ENCODE measurements around the gene ERH.

Gene ERH

GRCh38 chr14:69366069-69366468 lies 32.0 kb downstream of the ERH start:
- H3K27ac ChIP-seq, result no peak overlapping the region
- TF ChIP-seq CTCF (conservative IDR thresholded peaks at IDR 0.05) (no peak), ZFX (IDR thresholded peaks at IDR 0.05) (no peak)

- H3K27ac ChIP-seq, result no peak overlapping the region
- no peak for TF ChIP-seq ZFX (IDR thresholded peaks at IDR 0.05)
- no peak for TF ChIP-seq CTCF (conservative IDR thresholded peaks at IDR 0.05)
Measured at GRCh38 chr14:69364378-69364777, 33.7 kb downstream of the ERH start.

- TF ChIP-seq ZFX (IDR thresholded peaks at IDR 0.05) (no peak), CTCF (conservative IDR thresholded peaks at IDR 0.05) (no peak)
- no peak overlapping the region for H3K27ac ChIP-seq
Measured at GRCh38 chr14:69363964-69364363, 34.1 kb downstream of the ERH start.

GRCh38 chr14:69363055-69363454 lies 35.0 kb downstream of the ERH start:
- TF ChIP-seq CTCF (conservative IDR thresholded peaks at IDR 0.05) (no peak), ZFX (IDR thresholded peaks at IDR 0.05) (no peak)
- H3K27ac ChIP-seq, result no peak overlapping the region

- TF ChIP-seq ZFX (IDR thresholded peaks at IDR 0.05), result no peak
- TF ChIP-seq CTCF (conservative IDR thresholded peaks at IDR 0.05), result no peak
Measured at GRCh38 chr14:69360438-69361108, 37.5 kb downstream of the ERH start.

GRCh38 chr14:69358966-69359365 lies 39.1 kb downstream of the ERH start:
- H3K27ac ChIP-seq, result no peak overlapping the region
- TF ChIP-seq CTCF (conservative IDR thresholded peaks at IDR 0.05), result no peak
- no peak for TF ChIP-seq ZFX (IDR thresholded peaks at IDR 0.05)

More at GRCh38 chr14:69360438-69361108, 37.5 kb downstream of the ERH start:
- H3K27ac ChIP-seq, result no peak overlapping the region

- no peak for TF ChIP-seq ZFX (IDR thresholded peaks at IDR 0.05)
- no peak for TF ChIP-seq CTCF (conservative IDR thresholded peaks at IDR 0.05)
- no peak overlapping the region for H3K27ac ChIP-seq
Measured at GRCh38 chr14:69358233-69358963, 39.7 kb downstream of the ERH start.

Data from C4-2B (cell line).